SU-DHL-6 (cell line): Measurements from ENCODE around the gene PDZD8.

Experiments used
- H2AFZ ChIP-seq: fragments of 200-600 bp; sonication (generic); 2 replicates; pipeline ENCODE4 v1.6.1; 2014; ENCODE audit warnings: low read depth, mild to moderate bottlenecking, moderate library complexity, mixed read lengths, antibody characterized with exemption, low read length; ENCODE audit not compliant: severe bottlenecking
- H3F3A ChIP-seq: fragments of 200-600 bp; shearing (Covaris generic); 2 replicates; pipeline ENCODE4 v1.6.0; 2016; ENCODE audit warnings: antibody characterized with exemption, mild to moderate bottlenecking; ENCODE audit not compliant: insufficient read depth
- H3K27ac ChIP-seq: fragments of 200-600 bp; sonication (generic); 2 replicates; pipeline ENCODE4 v1.5.1; 2016; ENCODE audit warnings: low read depth, mild to moderate bottlenecking, low read length, moderate library complexity, mixed read lengths
- H3K27me3 ChIP-seq: fragments of 200-600 bp; sonication (generic), shearing (Covaris generic); 2 replicates; pipeline ENCODE4 v1.6.0; 2014; ENCODE audit warnings: mild to moderate bottlenecking, low read length
- H3K36me3 ChIP-seq: fragments of 200-600 bp; sonication (generic); 2 replicates; pipeline ENCODE4 v1.6.1; 2014; ENCODE audit warnings: mild to moderate bottlenecking, low read length, mixed read lengths
- H3K4me2 ChIP-seq: fragments of 300-600, 200-600 bp; shearing (Covaris generic), sonication (generic); 2 replicates; pipeline ENCODE4 v1.6.0; 2014; ENCODE audit warnings: low read length, low read depth, mild to moderate bottlenecking; ENCODE audit not compliant: poor library complexity, severe bottlenecking
- H3K4me3 ChIP-seq: fragments of 200-600 bp; sonication (generic); 2 replicates; pipeline ENCODE4 v1.5.1; 2014; ENCODE audit warnings: antibody characterized with exemption, low read length, mild to moderate bottlenecking, mixed read lengths; ENCODE audit not compliant: insufficient read depth, poor library complexity, severe bottlenecking
- H3K79me2 ChIP-seq: fragments of 200-600 bp; sonication (generic); 2 replicates; pipeline ENCODE4 v1.6.1; 2014; ENCODE audit warnings: mild to moderate bottlenecking, low read length, moderate library complexity; ENCODE audit not compliant: insufficient read depth
- H3K9ac ChIP-seq: fragments of 200-600 bp; sonication (generic); 2 replicates; pipeline ENCODE4 v1.7.0; 2014; ENCODE audit warnings: mild to moderate bottlenecking, low read length
- H3K9me2 ChIP-seq: fragments of 200-600 bp; sonication (generic); replicated peaks from 2 replicates; pipeline ENCODE4 v1.6.1; 2014; ENCODE audit warnings: low read length; ENCODE audit not compliant: insufficient read depth
- H3K9me3 ChIP-seq: fragments of 200-600 bp; sonication (generic); 2 replicates; pipeline ENCODE4 v1.6.1; 2014; ENCODE audit warnings: low read length, mixed read lengths; ENCODE audit not compliant: insufficient read depth
- H4K20me1 ChIP-seq: fragments of 200-600 bp; sonication (generic); 2 replicates; pipeline ENCODE4 v1.6.1; 2014; ENCODE audit warnings: low read depth, mild to moderate bottlenecking, antibody characterized with exemption, low read length, moderate library complexity, mixed read lengths
- EZH2phosphoT487 ChIP-seq: fragments of 200-600 bp; sonication (generic), shearing (Covaris generic); conservative IDR thresholded peaks from 2 replicates; pipeline ENCODE4 v1.6.1; 2018; ENCODE audit warnings: mild to moderate bottlenecking, antibody characterized with exemption, low read length, moderate library complexity, mixed read lengths
- TF ChIP-seq, protein P1 (sequence below): fragments of 200-600 bp; sonication (generic); IDR thresholded peaks from one replicate; pipeline ENCODE4 v1.5.1; 2017; ENCODE audit warnings: antibody characterized with exemption, mild to moderate bottlenecking, low read length, moderate library complexity; ENCODE audit not compliant: insufficient read depth, poor library complexity, severe bottlenecking

PDZD8 gene

GRCh38 chr10:117399341-117400196 lies 24.3 kb upstream of the PDZD8 start:
- H3K4me3 ChIP-seq = no peak overlapping the region
- no peaks in the 10 kb centered on the region for H3F3A ChIP-seq
- H3K27me3 ChIP-seq = no peaks in the 10 kb centered on the region
- no peak overlapping the region for H3K4me2 ChIP-seq
- H2AFZ ChIP-seq = no peak overlapping the region
- no peaks in the 10 kb centered on the region for H3K79me2 ChIP-seq
- no peaks in the 10 kb centered on the region for H3K9me3 ChIP-seq
- no peaks in the 10 kb centered on the region for H3K9me2 ChIP-seq
- H3K27ac ChIP-seq = no peak overlapping the region
- no peaks in the 10 kb centered on the region for H4K20me1 ChIP-seq
- H3K36me3 ChIP-seq = no peaks in the 10 kb centered on the region
- TF ChIP-seq, protein P1, sequence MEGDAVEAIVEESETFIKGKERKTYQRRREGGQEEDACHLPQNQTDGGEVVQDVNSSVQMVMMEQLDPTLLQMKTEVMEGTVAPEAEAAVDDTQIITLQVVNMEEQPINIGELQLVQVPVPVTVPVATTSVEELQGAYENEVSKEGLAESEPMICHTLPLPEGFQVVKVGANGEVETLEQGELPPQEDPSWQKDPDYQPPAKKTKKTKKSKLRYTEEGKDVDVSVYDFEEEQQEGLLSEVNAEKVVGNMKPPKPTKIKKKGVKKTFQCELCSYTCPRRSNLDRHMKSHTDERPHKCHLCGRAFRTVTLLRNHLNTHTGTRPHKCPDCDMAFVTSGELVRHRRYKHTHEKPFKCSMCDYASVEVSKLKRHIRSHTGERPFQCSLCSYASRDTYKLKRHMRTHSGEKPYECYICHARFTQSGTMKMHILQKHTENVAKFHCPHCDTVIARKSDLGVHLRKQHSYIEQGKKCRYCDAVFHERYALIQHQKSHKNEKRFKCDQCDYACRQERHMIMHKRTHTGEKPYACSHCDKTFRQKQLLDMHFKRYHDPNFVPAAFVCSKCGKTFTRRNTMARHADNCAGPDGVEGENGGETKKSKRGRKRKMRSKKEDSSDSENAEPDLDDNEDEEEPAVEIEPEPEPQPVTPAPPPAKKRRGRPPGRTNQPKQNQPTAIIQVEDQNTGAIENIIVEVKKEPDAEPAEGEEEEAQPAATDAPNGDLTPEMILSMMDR = no peak
- no peak for TF ChIP-seq EZH2phosphoT487
- H3K9ac ChIP-seq = no peak overlapping the region

DNA sequence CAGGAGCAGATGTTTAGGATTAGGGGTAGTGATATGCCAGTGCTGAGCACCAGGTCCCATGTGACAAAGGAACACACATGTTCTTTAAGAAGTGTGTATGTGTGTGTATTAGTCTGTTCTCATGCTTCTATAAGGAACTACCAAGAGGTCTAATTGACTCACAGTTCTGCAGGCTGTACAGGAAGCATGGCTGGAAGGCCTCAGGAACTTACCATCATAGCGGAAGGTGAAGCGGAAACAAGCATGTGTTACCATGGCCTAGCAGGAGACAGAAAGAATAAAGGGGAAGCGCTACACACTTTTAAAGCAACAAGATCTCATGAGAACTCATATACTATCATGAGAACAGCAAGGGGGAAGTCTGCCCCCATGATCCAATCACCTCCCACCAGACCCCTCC lies 22.8 kb upstream of the PDZD8 start:
- Histone ChIP-seq H4K20me1 (no peaks in the 10 kb centered on the region), H3K9me3 (no peaks in the 10 kb centered on the region), H3K4me2 (no peak overlapping the region), H3K4me3 (no peak overlapping the region), H3K27me3 (no peaks in the 10 kb centered on the region), H3K9me2 (no peaks in the 10 kb centered on the region), H3K9ac (no peak overlapping the region), H2AFZ (no peak overlapping the region), H3K36me3 (no peaks in the 10 kb centered on the region), H3F3A (no peaks in the 10 kb centered on the region), H3K27ac (no peak overlapping the region), H3K79me2 (no peaks in the 10 kb centered on the region)
- TF ChIP-seq, protein P1 = no peak
- TF ChIP-seq EZH2phosphoT487 = no peak

DNA sequence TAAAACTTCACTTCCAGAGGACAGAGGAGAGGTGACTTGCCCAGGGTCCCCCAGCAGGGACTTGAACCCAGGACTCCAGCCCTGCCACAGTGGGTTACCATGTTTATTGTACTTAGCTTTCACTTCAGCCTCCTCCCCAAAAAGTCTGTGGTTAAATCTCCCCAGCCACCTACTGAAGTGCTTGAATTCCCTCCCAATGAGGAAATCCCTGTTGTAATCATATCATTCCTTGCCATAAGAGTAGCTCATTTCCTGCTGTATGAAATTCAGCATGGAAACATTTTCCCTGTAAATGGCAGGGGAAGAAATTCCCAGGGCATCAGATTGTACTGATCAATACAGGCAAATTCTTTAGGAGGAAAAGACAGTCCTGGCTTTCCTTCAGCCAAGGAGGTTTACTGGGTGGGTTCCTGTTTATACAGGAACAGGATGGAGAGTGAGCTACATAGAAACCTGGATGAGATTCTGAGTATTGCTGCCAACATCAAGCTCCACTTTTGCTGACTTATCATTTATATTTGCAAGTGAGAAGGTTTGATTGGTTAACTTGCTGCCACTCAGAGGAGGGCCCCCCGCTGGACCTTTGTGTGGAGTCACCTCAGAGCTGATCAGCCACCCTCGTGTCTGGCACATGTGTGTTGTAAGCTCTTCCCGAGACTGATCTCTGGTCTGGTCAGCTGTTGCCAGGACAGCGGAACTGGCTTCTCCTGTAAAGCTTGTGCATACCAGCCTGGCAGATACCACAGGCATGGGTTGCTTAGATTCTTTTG lies 16.4 kb upstream of the PDZD8 start:
- H3K9me3 ChIP-seq = no peaks in the 10 kb centered on the region
- no peak overlapping the region for H3K4me2 ChIP-seq
- H3K4me3 ChIP-seq = no peak overlapping the region
- no peaks in the 10 kb centered on the region for H3K27me3 ChIP-seq
- H4K20me1 ChIP-seq = no peaks in the 10 kb centered on the region
- H3K9ac ChIP-seq = no peak overlapping the region
- no peak for TF ChIP-seq EZH2phosphoT487
- TF ChIP-seq, protein P1 = no peak
- no peaks in the 10 kb centered on the region for H3K9me2 ChIP-seq
- no peaks in the 10 kb centered on the region for H3F3A ChIP-seq
- no peaks in the 10 kb centered on the region for H3K79me2 ChIP-seq
- H2AFZ ChIP-seq = no peak overlapping the region
- H3K27ac ChIP-seq = no peak overlapping the region
- no peaks in the 10 kb centered on the region for H3K36me3 ChIP-seq
